Esophagus squamous epithelium (tissue), 5 donors: Measurements from ENCODE around the gene HNMT. TPM values are rescaled to one million over a fixed set of nuclear protein-coding genes. Genes with fewer than 3 reads are reported as not detected.

Source experiments
- DNase-seq: peaks from one replicate; lab custom pipeline; 2025; lab: John Stamatoyannopoulos, UW
- H3K27ac ChIP-seq, 4 donors: fragments of 200-600 bp; sonication (generic); one replicate each; pipeline ENCODE4 v1.5.1; 2016 to 2019; ENCODE audit warnings: mild to moderate bottlenecking in 1 of 4
- H3K27me3 ChIP-seq, 4 donors: fragments of 200-600 bp; sonication (generic); 1 replicate in 3 of 4; 2 replicates in 1 of 4; pipeline versions ENCODE4 v1.5.1 to v1.6.0; 2017 to 2021; ENCODE audit warnings: antibody characterized with exemption in 1 of 4
- H3K36me3 ChIP-seq, 3 donors: fragments of 200-600 bp; sonication (generic); one replicate each; pipeline ENCODE4 v1.5.1; 2016 to 2019
- H3K4me1 ChIP-seq, 3 donors: fragments of 200-600 bp; sonication (generic); one replicate each; pipeline ENCODE4 v1.5.1; 2017 to 2019
- H3K4me3 ChIP-seq, 4 donors: fragments of 200-600 bp; sonication (generic); 1 replicate in 3 of 4; 2 replicates in 1 of 4; pipeline ENCODE4 v1.5.1; 2016 to 2019; ENCODE audit warnings: mild to moderate bottlenecking in 2 of 4, moderate library complexity in 1 of 4
- H3K9me3 ChIP-seq, 3 donors: fragments of 200-600 bp; sonication (generic); one replicate each; pipeline ENCODE4 v1.5.1; 2016 to 2019
- POLR2A ChIP-seq, 4 donors: fragments of 450-650 bp; IDR thresholded peaks; one replicate each; pipeline ENCODE4 v1.6.1; 2017; ENCODE audit warnings: antibody characterized with exemption in 4 of 4, mild to moderate bottlenecking in 4 of 4, moderate library complexity in 3 of 4
- WGBS, 2 donors: methylation state at CpG; one replicate each; pipeline ENCODE4 v1.1.5; 2018; 5-methylcytosine and 5-hydroxymethylcytosine counted together
- intact Hi-C: fragments of 100-400 bp; cut with DNase I; formaldehyde crosslinking; loops from one replicate; pipeline ENCODE4 v1.15.0; 2022
- total RNA-seq, 4 donors: library from RNA; depleted of rRNA; stranded (reverse); fragments of >200 nt; gene quantifications; one replicate each; pipeline ENCODE4 v1.1.0, GENCODE V29; 2016
- TF ChIP-seq, protein P1 (sequence below), 6 experiments: fragments of 450-650 bp in 4 of 6; fragments of 200-600 bp in 2 of 6; sonication (generic) in 2 of 6; IDR thresholded peaks; one replicate each; pipeline ENCODE4 v1.5.1; 2016 to 2019; ENCODE audit warnings: antibody characterized with exemption in 6 of 6, mild to moderate bottlenecking in 4 of 6, moderate library complexity in 4 of 6
- donor health status: DM: yes; HTN: yes; CAD: no.

The HNMT gene
- total RNA-seq, 4 donors from 2014 or later, result 5.9 to 41.6 (median 8.2) TPM

GRCh38 chr2:138029276-138029675, 65.0 kb downstream of the HNMT start:
- DNase-seq, result no peak
- intact Hi-C loops, result no loop called here

GRCh38 chr2:138030459-138030858, 66.2 kb downstream of the HNMT start:
- no peaks in the 10 kb centered on the region for H3K27me3 ChIP-seq
- intact Hi-C loops, result no loop called here
- 77 to 90% methylated on average over 2 to 3 of the region's 3 CpGs for WGBS, 2 donors
- TF ChIP-seq, protein P1, sequence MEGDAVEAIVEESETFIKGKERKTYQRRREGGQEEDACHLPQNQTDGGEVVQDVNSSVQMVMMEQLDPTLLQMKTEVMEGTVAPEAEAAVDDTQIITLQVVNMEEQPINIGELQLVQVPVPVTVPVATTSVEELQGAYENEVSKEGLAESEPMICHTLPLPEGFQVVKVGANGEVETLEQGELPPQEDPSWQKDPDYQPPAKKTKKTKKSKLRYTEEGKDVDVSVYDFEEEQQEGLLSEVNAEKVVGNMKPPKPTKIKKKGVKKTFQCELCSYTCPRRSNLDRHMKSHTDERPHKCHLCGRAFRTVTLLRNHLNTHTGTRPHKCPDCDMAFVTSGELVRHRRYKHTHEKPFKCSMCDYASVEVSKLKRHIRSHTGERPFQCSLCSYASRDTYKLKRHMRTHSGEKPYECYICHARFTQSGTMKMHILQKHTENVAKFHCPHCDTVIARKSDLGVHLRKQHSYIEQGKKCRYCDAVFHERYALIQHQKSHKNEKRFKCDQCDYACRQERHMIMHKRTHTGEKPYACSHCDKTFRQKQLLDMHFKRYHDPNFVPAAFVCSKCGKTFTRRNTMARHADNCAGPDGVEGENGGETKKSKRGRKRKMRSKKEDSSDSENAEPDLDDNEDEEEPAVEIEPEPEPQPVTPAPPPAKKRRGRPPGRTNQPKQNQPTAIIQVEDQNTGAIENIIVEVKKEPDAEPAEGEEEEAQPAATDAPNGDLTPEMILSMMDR (IDR thresholded peaks at IDR 0.05), result no peak
- TF ChIP-seq POLR2A (IDR thresholded peaks at IDR 0.05), result no peak
- H3K36me3 ChIP-seq, result no peaks in the 10 kb centered on the region
- DNase-seq, result no peak
- no peaks in the 10 kb centered on the region for H3K9me3 ChIP-seq
- H3K4me1 ChIP-seq, result no peaks in the 10 kb centered on the region
- H3K27ac ChIP-seq, result no peak overlapping the region
- no peak overlapping the region for H3K4me3 ChIP-seq

More at GRCh38 chr2:138029276-138029675, 65.0 kb downstream of the HNMT start:
- Histone ChIP-seq H3K36me3 (no peaks in the 10 kb centered on the region), H3K9me3 (no peaks in the 10 kb centered on the region), H3K27me3 (no peaks in the 10 kb centered on the region), H3K27ac (no peak overlapping the region), H3K4me1 (no peaks in the 10 kb centered on the region), H3K4me3 (no peak overlapping the region)
- no peak for TF ChIP-seq POLR2A (IDR thresholded peaks at IDR 0.05)
- TF ChIP-seq, protein P1 (IDR thresholded peaks at IDR 0.05), result no peak

DNA sequence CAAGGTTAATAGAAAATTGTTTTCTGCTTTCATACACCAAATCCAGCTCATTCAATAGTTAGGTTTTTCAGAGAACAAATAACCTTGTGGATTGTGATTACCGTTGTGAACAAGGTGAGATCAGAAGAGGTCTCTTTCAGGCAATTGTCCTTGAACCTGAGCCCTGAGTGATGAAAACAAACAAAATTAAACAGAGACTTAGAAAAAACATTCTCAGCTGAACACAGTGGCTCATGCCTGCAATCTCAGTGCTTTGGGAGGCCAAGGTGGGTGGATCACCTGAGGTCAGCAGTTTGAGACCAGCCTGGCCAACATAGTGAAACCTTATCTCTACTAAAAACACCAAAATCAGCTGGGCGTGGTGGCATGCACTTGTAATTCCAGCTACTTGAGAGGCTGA, 68.1 kb downstream of the HNMT start:
- no peak overlapping the region for H3K4me3 ChIP-seq
- H3K27ac ChIP-seq, result no peak overlapping the region
- intact Hi-C loops, result no loop called here
- H3K9me3 ChIP-seq, result no peaks in the 10 kb centered on the region
- no peak for TF ChIP-seq POLR2A (IDR thresholded peaks at IDR 0.05)
- TF ChIP-seq, protein P1 (IDR thresholded peaks at IDR 0.05), result no peak
- H3K27me3 ChIP-seq, result no peaks in the 10 kb centered on the region
- DNase-seq, result no peak
- 56 to 88% methylated on average over 2 of the region's 2 CpGs for WGBS, 2 donors
- no peaks in the 10 kb centered on the region for H3K36me3 ChIP-seq
- no peaks in the 10 kb centered on the region for H3K4me1 ChIP-seq

DNA sequence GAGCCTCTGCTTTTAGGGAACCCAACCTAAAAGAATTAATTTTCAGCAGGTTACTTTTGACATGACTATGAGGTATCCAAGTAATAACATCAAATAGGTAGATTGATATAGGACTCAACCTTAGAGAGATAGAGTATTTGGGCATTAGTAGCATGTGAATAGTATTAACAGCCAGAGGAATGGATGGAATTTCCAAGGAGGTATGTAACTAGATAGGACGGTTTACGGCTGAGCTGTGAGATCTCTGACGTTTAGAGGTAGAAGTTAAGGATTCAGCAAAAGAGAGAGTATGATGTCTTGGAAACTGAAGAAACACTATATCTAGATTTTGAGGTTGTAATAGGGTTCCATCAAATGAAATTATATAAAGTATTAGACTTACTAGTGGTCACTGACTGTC, 70.3 kb downstream of the HNMT start:
- no peak for DNase-seq
- no peaks in the 10 kb centered on the region for H3K4me1 ChIP-seq
- no peaks in the 10 kb centered on the region for H3K36me3 ChIP-seq
- intact Hi-C loops, result no loop called here
- WGBS, 2 donors, result 88 to 91% methylated on average over 3 of the region's 3 CpGs
- H3K27me3 ChIP-seq, result no peaks in the 10 kb centered on the region
- H3K4me3 ChIP-seq, result no peak overlapping the region
- no peaks in the 10 kb centered on the region for H3K9me3 ChIP-seq
- TF ChIP-seq, protein P1 (IDR thresholded peaks at IDR 0.05), result no peak
- no peak for TF ChIP-seq POLR2A (IDR thresholded peaks at IDR 0.05)
- no peak overlapping the region for H3K27ac ChIP-seq

DNA sequence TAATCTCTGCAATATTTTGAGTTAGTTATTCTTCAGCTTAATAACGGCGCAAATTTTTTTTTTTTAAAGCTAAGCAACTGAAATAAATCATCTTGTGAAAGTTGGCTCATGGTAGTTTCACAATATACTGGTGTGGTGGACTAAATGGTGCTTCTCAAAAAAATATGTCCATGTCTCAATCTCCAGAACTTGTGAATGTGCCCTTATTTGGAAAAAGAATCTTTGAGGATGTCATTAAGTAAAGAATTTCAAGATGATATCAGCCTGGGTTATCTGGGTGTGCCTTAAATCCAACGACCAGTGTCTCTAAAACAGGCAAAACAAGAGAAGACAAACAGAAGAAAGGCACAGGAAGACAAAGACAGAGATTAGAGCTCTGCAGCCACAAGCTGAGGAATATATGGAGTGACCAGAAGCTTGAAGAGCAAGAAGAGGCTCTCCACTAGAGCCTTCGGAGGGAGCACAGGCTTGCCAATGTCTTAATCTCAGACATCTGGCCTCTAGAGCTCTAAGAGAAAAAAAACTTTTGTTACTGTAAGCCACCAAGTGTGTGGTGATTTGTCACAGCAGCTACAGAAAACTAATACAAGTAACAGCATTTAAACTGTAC, 71.4 kb downstream of the HNMT start:
- no peaks in the 10 kb centered on the region for H3K27me3 ChIP-seq
- intact Hi-C loops, result no loop called here
- 66 to 70% methylated on average over 4 of the region's 4 CpGs for WGBS, 2 donors
- TF ChIP-seq, protein P1 (IDR thresholded peaks at IDR 0.05), result no peak
- TF ChIP-seq POLR2A (IDR thresholded peaks at IDR 0.05), result no peak
- H3K4me1 ChIP-seq, result no peaks in the 10 kb centered on the region
- no peaks in the 10 kb centered on the region for H3K36me3 ChIP-seq
- no peak overlapping the region for H3K4me3 ChIP-seq
- no peak for DNase-seq
- H3K9me3 ChIP-seq, result no peaks in the 10 kb centered on the region
- H3K27ac ChIP-seq, result no peak overlapping the region
